ENCODE data around the gene EGLN1.
"Not testable (repeated sequence)": the region's sequence is repeated elsewhere in the genome, so short reads cannot be mapped to it uniquely, and the experiment has no call there.

Gene EGLN1

DNA sequence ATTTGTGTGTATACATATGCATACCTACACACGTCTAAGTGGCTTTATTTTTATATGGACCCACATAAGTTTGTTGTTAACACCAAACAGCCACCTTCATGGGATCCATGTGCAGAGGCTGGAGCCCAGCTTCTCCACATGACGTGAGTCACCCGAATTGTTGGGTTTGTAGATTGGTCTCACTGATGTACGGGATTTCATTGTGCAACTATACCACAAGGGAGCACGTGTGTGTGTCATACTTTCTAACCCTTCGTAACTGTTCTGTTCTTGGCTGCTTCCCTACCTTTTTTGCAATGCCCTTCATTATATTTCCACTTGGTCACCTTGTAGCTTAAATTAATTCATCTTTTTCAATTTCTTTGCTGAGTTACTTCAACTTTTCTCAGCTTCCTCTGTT lies 63.0 kb downstream of the EGLN1 start:
- DNase-seq (ENCODE audit: low read depth): no peak

DNA sequence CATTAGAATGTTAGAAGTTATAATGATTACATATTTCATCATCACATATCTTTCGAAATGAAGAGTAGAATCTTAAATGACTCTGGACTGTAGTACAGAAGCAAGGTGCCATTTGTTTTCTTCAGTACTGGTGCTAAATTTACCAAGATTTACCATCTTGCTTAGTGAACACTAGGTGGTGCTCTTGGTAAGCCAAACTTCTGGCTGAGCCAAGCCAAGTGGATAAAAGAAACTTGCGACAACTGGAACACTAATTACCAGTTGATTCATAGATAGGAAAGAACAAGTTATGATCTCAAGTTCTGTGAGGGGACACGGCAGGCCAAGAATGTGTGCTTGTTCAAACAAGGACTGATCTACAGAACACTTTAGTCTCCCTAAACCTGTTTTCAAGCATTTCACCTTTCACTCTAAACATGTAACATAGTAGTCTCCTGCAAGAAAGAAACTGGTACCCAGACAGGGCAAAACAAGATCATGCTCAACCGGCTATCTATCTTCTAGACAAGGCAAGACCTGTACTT lies 64.2 kb downstream of the EGLN1 start:
- DNase-seq (ENCODE audit: low read depth): no peak

DNA sequence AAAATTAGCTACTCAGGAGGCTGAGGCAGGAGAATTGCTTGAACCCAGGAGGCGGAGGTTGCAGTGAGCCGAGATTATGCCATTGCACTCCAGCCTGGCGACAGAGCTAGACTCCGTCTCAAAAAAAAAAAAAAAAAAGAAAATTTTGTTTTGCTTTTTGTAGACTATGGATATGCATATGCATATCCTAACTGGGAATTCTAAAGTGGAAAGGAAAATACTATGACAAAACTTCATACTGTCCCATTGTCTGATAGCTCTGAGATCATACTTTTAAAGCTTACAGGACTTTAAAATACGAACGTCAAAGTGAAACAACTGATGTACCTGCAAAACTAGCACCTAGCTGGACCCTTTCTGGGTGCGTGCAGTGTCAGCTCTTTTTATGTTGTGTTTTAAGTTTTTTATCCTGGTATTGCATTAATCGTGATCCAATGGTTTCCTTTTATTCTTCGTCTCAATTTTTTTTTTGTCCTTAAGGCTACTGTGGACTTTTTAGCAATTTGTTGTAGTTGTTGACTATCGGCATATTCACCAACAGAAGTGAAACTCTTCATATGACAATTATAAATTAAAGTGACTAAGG lies 64.8 kb downstream of the EGLN1 start:
- no peak for DNase-seq (ENCODE audit: low read depth)

DNA sequence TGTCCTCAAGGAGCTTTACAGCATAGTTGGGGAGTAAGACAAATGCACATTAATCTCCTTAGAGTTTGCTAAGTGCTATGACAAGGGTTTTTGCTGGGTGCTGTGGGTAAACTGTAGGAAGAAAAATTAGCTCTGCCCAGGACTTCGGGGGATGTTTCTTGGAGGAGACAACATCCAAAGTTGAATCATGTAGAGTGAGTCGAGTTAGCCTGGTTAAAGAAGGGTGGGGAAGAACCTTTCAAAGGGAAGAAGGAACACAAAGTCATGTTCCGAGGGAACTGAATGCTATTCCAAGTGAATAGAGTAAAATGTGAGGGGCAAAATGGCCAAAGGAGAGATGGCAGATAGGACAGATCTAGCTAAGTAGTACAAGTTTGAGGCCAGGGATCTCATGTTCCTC lies 66.9 kb downstream of the EGLN1 start:
- DNase-seq (ENCODE audit: low read depth): no peak

DNA sequence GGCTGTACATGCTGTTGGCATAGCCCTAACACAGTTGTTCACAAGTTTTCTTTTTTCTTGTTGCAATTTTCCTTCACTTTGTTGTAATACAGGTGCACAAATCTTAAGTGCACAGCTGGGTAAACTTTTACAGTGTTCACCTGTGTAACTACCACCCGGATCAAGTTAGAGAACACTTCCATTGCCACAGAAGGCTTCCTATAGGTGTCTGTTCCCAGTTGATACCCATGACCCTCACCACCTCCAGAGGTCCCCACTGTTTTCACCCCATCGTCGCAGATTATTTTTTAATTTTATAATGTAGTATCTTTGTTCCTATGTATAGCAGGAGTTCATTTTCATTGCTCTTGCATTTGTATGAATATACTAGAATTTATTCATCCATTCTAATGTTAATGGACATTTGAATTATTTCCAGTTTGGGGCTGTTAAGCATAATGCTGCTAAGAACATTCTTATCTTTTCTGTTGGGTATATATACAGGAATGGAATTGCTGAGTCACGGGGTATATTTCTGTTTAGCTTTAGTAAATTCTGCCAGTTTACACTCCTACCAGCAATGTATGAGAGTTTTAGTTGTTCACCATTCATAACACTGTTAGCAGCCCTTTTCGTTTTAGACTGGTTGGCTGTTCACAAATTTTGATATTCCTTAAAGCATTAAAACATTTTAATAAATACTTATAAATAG lies 67.6 kb downstream of the EGLN1 start:
- no peak for DNase-seq (ENCODE audit: low read depth)

DNA sequence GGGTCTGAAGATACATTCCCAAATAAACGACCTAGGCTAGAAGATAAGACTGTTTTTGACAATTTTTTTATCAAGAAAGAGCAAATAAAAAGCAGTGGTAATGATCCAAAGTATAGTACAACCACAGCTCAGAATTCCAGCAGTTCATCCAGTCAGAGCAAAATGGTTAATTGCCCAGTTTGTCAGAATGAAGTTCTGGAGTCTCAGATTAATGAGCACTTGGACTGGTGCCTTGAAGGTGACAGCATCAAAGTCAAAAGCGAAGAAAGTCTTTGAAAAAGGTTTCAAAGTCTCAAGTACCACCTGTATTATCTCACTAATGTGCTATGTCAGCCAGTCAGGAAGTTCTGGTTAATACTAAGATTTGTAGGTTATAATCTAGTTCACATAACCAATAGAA lies 69.0 kb downstream of the EGLN1 start:
- DNase-seq (ENCODE audit: low read depth): no peak

DNA sequence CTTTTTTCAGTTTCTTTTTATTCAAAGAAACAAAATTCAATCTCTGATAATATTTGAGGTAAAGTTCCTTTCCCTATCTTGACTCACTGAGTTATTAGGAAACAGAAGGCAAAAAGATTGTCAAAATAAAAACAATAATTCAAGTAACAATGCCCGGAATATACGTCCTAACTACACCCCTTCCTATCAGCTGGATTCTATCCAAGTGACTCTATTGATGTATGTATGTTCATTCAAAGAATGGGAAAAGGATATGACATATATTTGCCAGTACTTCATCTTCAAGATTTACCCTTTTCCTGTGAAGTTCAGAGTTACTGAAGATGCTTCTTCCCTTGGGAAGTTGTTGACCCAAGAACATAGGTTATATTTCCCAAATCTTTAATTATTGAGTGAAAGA lies 70.3 kb downstream of the EGLN1 start:
- DNase-seq (ENCODE audit: low read depth): no peak

DNA sequence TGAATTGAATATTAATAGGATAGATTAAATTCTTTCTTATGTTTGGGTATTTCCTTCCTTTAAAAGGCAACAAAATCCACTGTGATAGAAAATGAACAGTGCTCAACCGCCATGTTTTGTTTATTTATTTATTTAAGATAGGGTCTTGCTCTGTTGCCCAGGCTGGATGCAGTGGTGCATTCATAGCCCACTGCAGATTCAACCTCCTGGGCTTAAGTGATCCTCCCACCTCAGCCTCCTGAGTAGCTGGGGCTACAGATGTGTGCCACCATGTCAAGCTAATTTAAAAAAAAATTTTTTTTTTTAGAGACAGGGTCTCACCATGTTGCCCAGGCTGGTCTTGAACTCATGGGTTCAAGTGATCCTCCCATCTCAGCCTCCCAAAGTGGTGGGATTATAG lies 73.2 kb downstream of the EGLN1 start:
- not testable (repeated sequence) for DNase-seq (ENCODE audit: low read depth)

DNA sequence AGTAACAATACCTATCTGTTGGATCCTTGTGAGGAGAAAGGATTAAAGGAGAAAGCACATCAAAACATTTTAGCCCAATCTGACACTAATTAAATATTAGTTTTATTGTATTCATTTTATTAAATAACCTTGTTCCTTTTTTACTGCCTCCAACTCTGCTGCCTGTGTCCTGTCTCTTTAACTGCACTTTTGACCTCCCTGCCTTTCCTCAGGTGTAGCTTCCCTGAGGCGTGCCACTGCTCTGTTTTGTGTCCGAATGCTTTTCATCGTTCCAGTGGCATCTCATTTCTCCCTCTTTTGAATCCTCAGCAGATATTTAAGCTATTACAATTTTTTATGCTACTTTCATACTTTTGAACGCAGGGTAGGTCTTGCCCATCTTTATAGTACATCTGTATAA lies 73.6 kb downstream of the EGLN1 start:
- DNase-seq (ENCODE audit: low read depth): no peak

DNA sequence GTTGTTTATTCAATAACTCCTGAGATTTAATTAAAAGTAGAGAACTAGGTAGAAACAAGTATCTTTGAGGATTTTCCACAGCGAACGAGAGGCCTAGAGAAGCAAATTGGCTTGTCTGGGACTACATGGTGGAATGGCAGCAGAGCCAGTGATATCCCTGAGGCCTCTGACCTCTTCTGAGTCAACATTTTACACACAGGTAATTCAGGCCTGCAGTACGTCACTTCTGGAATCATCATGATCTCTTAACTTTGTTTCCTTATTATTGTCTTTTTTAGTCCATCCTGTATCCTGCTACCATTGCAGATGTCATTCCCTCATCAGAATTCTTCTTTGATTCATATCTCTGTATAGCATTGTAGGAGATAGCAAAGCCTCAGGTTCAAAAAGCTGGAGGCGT lies 74.1 kb downstream of the EGLN1 start:
- no peak for DNase-seq (ENCODE audit: low read depth)

DNA sequence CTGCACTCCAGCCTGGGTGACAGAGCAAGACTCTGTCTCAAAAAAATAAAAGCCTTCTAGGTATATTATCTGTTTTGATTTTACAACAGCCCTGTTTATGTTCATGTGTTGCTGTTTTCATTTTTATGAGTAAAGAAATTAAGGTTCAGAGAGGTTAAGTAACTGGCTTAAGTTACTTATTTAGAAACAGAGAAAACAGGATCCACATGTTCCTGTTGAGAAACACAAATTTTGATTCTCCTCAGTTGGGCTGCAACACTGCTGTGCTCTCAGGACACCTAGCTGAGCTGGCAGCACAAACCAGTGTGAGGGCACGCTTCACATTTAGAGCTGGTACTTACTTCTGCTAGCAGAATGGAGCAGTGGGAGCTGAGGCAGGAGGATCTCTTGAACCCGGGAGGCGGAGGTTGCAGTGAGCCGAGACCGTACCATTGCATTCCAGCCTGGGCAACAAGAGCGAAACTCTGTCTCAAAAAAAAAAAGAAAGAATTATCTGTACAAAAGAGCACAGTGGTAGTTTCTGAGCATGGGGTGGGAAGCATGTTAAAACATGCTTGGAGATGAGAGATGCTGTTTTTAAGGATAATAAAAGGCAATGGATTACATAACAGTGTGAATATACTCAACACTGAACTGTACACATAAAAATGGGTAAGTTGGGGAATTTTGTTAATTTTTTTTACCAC lies 81.6 kb downstream of the EGLN1 start:
- DNase-seq (ENCODE audit: low read depth): no peak

DNA sequence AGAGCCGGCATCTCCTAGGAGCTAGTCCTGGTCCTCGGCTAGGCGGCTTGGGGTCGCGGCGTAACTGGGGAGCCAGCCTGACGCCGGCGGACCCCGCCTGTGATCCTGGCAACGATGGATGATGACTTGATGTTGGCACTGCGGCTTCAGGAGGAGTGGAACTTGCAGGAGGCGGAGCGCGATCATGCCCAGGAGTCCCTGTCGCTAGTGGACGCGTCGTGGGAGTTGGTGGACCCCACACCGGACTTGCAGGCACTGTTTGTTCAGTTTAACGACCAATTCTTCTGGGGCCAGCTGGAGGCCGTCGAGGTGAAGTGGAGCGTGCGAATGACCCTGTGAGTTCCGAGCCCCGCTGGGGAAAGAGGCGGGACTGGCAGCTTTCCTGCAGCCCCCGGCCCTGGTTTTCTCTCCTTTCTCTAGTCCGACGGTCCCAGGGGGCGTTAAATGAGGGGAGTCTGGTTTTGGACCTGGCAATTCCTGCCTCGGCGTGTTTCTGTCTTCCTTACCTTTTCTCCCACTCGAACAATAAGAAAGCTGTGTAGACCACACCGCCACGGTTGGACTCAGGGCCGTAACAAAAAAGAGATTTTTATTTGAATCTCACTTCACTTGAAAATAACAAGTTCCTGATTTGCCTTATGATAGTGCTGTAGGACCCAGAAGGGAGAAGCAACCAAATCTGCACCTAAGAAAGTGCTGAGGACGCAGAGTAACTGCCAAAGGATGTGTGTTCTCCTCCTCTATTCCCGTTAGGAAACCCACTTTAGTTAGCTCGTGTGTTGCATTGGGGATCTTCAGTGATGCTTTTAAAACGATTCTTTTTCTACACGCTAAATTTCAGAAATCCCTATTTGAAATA lies 83.6 kb downstream of the EGLN1 start, which contains the start of gene SPRTN:
TSS of gene SPRTN (plus strand) at position 24 of the 859 bp plus-strand sequence. CDS start at position 115, 91 bp downstream.
- no peak for DNase-seq (ENCODE audit: low read depth)

DNA sequence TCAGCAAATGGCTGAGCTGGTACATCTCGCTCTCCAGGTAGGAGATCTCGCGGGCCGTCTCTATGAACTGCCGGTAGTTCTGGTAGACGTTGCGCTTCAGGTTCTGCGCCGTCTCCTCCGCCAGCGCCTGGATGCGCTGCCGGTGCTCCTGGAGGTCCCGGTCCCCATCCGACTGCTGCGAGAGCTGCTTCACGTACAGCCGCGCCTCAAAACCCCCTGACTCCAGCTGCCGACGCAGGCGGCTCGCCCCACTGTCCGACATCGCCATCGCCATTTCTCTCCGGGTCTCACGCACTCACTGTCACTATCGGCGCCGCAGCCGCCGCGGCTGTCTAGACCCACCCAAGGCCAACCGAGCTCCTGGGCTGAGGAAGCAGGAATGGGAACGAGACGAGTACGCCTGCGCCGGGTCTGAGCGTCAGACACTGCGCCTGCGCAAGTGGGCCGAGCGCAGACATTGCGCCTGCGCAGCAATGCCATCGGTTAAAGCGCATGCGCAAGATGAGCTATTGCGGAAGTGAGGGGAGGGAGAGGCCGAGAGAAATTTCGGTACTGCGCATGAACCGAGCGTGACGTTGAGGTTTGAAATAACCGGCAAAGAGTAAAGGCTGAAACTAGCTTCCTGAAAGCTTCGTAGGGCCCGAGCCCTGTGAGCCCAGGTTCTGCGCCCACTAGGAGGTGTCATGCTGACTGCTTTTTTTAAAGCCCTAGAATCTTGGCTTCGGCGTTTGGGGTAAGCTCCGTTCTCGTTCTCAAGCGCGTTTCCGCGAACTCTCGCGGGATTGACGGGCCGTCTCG lies 84.4 kb downstream of the EGLN1 start, which contains the start of gene EXOC8:
TSS of gene EXOC8 (minus strand) at position 381 of the 798 bp plus-strand sequence. CDS start at position 274, 107 bp downstream.
- DNase-seq (ENCODE audit: low read depth): peak; percentile 96

DNA sequence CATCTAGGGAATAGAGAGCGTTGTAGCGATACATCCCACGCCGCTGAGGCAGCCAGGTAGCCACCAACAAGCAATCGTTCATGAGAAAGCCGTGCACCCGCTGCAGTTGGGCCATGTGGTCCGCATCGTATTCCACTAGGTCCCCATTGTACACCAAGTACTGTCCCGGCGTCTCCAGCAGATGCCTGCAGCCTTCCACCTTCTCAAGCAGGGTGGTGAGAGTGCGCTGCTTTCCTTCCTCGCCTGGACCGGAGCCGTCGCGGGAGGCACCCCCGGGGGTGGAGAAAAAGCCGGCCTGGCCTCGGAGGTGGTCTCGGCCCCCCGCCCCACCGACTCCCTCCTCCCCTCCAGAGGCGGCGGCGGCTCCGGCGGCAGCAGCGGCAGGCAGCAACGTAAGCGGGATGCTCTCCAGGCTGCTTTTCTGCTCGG lies 85.0 kb downstream of the EGLN1 start:
- no peak for DNase-seq (ENCODE audit: low read depth)

DNA sequence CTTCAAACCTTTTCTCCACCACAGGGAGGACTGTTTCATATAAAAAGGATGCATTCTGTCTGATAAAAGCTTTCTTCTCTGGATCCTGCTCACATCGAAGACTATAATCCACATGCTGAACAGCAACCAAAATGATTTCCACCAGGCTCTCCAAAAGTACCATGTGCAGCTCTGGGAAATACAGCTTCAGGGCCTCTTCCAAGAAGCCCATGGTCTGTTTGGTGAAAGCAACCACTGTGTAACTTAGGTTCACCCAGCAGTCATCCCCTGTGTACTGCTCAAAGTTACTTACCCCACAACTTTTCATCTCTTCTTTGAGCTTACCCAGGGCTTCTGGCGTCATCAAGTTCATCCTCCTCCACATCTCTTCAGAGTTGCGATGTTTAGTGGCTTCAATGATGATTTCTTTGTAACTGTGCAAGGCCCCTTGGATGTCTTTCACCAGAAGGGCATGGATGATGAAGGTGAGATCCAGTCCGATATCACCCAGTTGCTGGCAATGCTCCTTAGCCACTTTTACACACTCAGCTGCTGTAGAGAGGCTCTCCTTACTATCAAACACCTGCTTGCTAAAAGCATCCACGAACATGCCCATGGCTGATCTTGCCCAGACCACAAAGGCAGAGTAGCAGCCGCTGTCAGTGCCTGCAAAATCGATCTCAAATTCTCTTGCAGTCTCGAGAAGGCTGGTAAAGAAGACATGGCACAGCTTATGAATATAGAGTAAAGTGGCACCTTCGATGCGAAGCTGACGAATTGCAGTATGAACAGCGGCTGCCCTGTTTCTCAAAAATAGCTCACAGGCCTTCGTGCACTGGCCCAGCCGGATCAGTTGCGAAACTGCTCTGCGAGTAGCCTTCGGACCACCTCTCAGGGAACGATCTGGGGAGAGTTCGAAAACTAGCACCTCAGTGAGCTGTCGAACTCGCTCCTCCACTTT lies 86.2 kb downstream of the EGLN1 start:
- no peak for DNase-seq (ENCODE audit: low read depth)

DNA sequence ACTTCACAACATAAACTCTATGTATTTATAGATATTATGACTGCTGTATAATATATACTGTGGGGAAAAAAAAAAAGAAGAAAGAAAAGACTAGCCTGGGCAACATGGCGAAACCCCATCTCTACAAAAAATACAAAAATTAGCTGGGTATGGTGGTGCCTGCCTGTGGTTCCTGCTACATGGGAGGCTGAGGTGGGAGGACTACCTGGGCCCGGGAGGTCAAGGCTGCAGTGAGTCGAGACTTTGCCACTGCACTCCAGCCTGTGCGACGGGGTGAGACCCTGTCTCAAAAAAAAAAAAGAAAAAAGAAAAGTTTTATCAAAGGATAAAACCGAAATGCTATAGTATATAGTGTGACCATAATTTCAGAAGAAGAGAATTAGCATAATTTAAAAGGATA lies 87.1 kb downstream of the EGLN1 start:
- no peak for DNase-seq (ENCODE audit: low read depth)

DNA sequence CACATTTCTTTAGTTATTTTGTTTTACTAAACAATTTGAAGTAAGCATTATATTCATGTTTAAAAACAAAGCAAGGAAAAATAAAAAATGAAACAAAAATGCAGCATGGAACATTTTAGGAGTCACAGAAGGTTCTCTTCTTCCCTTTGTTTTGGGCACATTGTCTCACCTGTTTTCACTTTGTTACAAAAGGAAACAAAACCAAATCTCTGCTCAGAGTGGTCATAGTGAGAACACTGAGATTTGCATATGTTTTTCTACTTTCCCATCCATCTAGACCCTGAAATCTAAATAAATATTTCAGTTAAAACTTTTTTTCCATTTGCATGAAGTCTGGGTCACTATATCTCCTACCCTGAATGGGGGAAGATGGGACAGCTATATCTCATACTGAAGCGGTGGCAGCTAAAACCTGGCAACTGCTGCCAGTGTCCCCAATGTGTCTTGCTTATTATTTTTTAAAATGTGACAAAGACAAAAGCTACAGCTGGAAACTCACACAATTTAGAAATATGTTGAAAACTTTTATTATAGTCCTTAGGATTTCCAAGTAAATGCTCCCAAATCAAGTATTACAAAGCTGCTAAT lies 87.9 kb downstream of the EGLN1 start:
- no peak for DNase-seq (ENCODE audit: low read depth)

DNA sequence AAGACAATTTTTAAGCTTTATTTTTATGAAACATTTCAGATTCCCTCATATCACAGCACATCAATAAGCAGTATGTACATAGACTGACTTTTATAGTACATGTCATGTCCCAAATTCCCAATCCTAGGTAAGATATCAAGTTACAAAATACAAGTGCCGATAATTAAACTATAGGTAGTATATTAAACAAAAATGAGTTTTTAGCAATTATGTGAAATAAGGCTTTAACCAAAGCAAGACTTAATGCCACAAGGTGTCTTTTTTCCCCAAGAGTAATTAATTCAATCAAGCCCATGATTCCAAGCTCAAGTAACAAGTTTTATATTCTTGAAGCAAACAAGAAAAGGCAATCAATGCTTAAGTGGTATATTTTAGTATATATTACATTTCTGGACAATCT lies 89.3 kb downstream of the EGLN1 start:
- DNase-seq (ENCODE audit: low read depth): no peak

DNA sequence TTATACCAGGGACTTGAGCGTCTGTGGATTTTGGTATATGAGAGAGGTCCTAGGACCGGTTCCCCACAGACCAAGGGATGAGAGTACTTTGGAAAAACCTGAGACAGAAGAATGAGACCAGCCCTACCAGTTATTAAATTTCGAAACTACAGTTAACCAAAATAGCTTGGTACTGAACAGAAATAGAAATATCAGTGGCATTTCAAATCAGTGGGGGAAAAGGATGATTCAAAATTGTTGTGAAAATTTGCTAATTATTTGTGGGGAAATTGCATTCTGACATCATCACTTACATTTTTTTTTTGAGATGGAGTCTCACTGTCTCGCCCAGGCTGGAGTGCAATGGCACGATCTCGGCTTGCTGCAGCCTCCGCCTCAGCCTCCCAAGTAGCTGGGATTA lies 92.6 kb downstream of the EGLN1 start:
- DNase-seq (ENCODE audit: low read depth): no peak

DNA sequence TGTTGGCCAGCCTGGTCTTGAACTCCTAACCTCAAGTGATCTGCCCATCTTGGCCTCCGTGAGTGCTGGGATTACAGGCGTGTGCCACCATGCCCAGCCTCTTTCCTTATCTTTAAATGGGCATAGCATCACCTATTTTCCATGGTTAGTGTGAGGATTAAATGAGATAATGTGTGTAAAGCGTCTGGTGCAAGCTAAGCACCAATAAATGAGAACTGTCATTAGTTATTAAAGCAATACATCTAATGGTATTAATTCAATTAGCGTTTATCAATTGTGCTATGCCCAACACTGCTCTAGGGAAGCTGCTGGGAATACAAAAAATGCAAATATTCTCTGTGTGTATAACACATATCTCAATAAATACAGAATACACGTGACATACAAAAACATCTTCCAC lies 94.5 kb downstream of the EGLN1 start:
- no peak for DNase-seq (ENCODE audit: low read depth)
